Smooth muscle cell (in vitro differentiated cells): ENCODE data around the gene ATG101. TPM values are rescaled to one million over a fixed set of nuclear protein-coding genes. Genes with fewer than 3 reads are reported as not detected.

ENCODE experiments used
- DNase-seq: peaks from one replicate; lab custom pipeline; 2025; ENCODE audit not compliant: unreplicated experiment; lab: John Stamatoyannopoulos, UW
- H2AFZ ChIP-seq: fragments of 200-600 bp; sonication (generic); 2 replicates; pipeline ENCODE4 v1.6.0; 2016; ENCODE audit warnings: antibody characterized with exemption, low read depth, mild to moderate bottlenecking
- H3F3A ChIP-seq: fragments of 200-600 bp; sonication (generic); 2 replicates; pipeline ENCODE4 v1.6.0; 2017; ENCODE audit warnings: antibody characterized with exemption, low read depth
- H3K27ac ChIP-seq: fragments of 200-600 bp; sonication (generic); 2 replicates; pipeline ENCODE4 v1.5.1; 2016; ENCODE audit warnings: low read depth, mild to moderate bottlenecking
- H3K27me3 ChIP-seq: fragments of 200-600 bp; sonication (generic); 2 replicates; pipeline ENCODE4 v1.6.1; 2016; ENCODE audit warnings: low read depth, mild to moderate bottlenecking
- H3K36me3 ChIP-seq: fragments of 200-600 bp; sonication (generic); 2 replicates; pipeline ENCODE4 v1.5.1; 2016; ENCODE audit warnings: low read depth
- H3K4me1 ChIP-seq: fragments of 200-600 bp; sonication (generic); 2 replicates; pipeline ENCODE4 v1.5.1; 2016; ENCODE audit warnings: low read depth
- H3K4me2 ChIP-seq: fragments of 200-600 bp; sonication (generic); 2 replicates; pipeline ENCODE4 v1.6.0; 2016; ENCODE audit warnings: mild to moderate bottlenecking
- H3K4me3 ChIP-seq: fragments of 200-600 bp; sonication (generic); 2 replicates; pipeline ENCODE4 v1.5.1; 2016; ENCODE audit warnings: mild to moderate bottlenecking
- H3K79me2 ChIP-seq: fragments of 200-600 bp; sonication (generic); 2 replicates; pipeline ENCODE4 v1.6.0; 2016; ENCODE audit warnings: low read depth, mild to moderate bottlenecking
- H3K9ac ChIP-seq: fragments of 200-600 bp; sonication (generic); 2 replicates; pipeline ENCODE4 v1.6.0; 2016; ENCODE audit warnings: low read depth
- H3K9me3 ChIP-seq: fragments of 200-600 bp; sonication (generic); replicated peaks from 2 replicates; pipeline ENCODE4 v1.5.1; 2016; ENCODE audit warnings: low read depth
- H4K20me1 ChIP-seq: fragments of 200-600 bp; sonication (generic); 2 replicates; pipeline ENCODE4 v1.6.0; 2016; ENCODE audit warnings: low read depth
- WGBS: methylation state at CpG from one replicate; pipeline ENCODE4 v1.1.7; 2016; ENCODE audit warnings: low lambda C conversion rate; 5-methylcytosine and 5-hydroxymethylcytosine counted together
- polyA plus RNA-seq: library from polyadenylated mRNA; unstranded; fragments of >200 nt; fragmentation: Nextera tagmentation; extraction: Ambion mirVana; gene quantifications from 2 replicates; pipeline ENCODE4 v1.2.1, GENCODE V29; 2016
- total RNA-seq: library from RNA; depleted of rRNA; stranded (reverse); fragments of >200 nt; gene quantifications from 2 replicates; pipeline ENCODE4 v1.2.3, GENCODE V29; 2014
- TF ChIP-seq, protein P1 (sequence below): fragments of 200-600 bp; sonication (generic); IDR thresholded peaks from 2 replicates; pipeline ENCODE4 v1.5.1; 2017; ENCODE audit warnings: borderline replicate concordance, mild to moderate bottlenecking, antibody characterized with exemption; ENCODE audit not compliant: insufficient read depth, poor library complexity, severe bottlenecking

ATG101 gene
- total and polyA plus RNA-seq, 2 experiments from 2014 or later, result 73.4 to 114 TPM

- Histone ChIP-seq H3K9me3 (no peaks in the 10 kb centered on the region), H3K27ac (no peak overlapping the region), H3K4me2 (no peak overlapping the region), H3K9ac (no peak overlapping the region), H3K4me3 (no peak overlapping the region), H4K20me1 (peaks cover 14% of the 10 kb centered on the region), H2AFZ (no peak overlapping the region), H3K36me3 (no peaks in the 10 kb centered on the region), H3K4me1 (peaks cover 15% of the 10 kb centered on the region), H3K79me2 (peaks cover 17% of the 10 kb centered on the region), H3F3A (no peaks in the 10 kb centered on the region), H3K27me3 (peaks cover 3% of the 10 kb centered on the region)
- TF ChIP-seq, protein P1, sequence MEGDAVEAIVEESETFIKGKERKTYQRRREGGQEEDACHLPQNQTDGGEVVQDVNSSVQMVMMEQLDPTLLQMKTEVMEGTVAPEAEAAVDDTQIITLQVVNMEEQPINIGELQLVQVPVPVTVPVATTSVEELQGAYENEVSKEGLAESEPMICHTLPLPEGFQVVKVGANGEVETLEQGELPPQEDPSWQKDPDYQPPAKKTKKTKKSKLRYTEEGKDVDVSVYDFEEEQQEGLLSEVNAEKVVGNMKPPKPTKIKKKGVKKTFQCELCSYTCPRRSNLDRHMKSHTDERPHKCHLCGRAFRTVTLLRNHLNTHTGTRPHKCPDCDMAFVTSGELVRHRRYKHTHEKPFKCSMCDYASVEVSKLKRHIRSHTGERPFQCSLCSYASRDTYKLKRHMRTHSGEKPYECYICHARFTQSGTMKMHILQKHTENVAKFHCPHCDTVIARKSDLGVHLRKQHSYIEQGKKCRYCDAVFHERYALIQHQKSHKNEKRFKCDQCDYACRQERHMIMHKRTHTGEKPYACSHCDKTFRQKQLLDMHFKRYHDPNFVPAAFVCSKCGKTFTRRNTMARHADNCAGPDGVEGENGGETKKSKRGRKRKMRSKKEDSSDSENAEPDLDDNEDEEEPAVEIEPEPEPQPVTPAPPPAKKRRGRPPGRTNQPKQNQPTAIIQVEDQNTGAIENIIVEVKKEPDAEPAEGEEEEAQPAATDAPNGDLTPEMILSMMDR, result no peak
- DNase-seq, result no peak
- WGBS, result 75% methylated on average over 8 of the region's 8 CpGs
Observed at GRCh38 chr12:52066346-52067080, 3.3 kb upstream of the ATG101 start.

DNA sequence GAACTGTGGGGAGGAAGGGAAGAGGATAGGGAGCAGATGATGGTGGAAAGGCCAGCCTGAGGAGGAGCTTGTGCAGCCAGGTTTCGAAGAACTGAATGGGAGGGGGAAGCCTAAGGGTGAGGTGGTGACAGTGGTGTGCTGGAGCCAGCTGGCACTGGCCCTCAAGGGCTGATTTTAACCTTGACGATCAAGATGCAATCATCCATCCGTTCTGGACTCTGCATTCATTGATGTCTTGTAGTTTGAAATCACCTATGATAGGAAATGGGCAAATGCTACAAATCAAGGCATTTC is 2.8 kb upstream of the ATG101 start:
- TF ChIP-seq, protein P1, result no peak
- no peaks in the 10 kb centered on the region for H3K36me3 ChIP-seq
- peaks cover 22% of the 10 kb centered on the region for H3K79me2 ChIP-seq
- no peak overlapping the region for H3K4me2 ChIP-seq
- H2AFZ ChIP-seq, result no peak overlapping the region
- peaks cover 3% of the 10 kb centered on the region for H3K27me3 ChIP-seq
- H3K27ac ChIP-seq, result no peak overlapping the region
- DNase-seq, result no peak
- peaks cover 10% of the 10 kb centered on the region for H3K4me1 ChIP-seq
- H3K9me3 ChIP-seq, result no peaks in the 10 kb centered on the region
- no peak overlapping the region for H3K9ac ChIP-seq
- no peak overlapping the region for H3K4me3 ChIP-seq
- WGBS, result 77% methylated on average over 3 of the region's 3 CpGs
- H3F3A ChIP-seq, result no peaks in the 10 kb centered on the region
- peaks cover 19% of the 10 kb centered on the region for H4K20me1 ChIP-seq

GRCh38 chr12:52070185-52070925 is 577 bp downstream of the ATG101 start:
- H3K79me2 ChIP-seq, result peaks cover 51% of the 10 kb centered on the region
- no peak for DNase-seq
- H3K27ac ChIP-seq, result peak overlapping the region; percentile 94
- peaks cover 3% of the 10 kb centered on the region for H3K27me3 ChIP-seq
- peak overlapping the region; percentile 99 for H3K4me2 ChIP-seq
- peak overlapping the region; percentile 73 for H2AFZ ChIP-seq
- peak overlapping the region; percentile 86 for H3K4me3 ChIP-seq
- H3K9me3 ChIP-seq, result no peaks in the 10 kb centered on the region
- TF ChIP-seq, protein P1, result no peak
- WGBS, result 6% methylated on average over 35 of the region's 37 CpGs
- peak overlapping the region; percentile 99 for H3K9ac ChIP-seq
- no peaks in the 10 kb centered on the region for H3F3A ChIP-seq
- H4K20me1 ChIP-seq, result peaks cover 52% of the 10 kb centered on the region
- no peaks in the 10 kb centered on the region for H3K36me3 ChIP-seq
- peaks cover 10% of the 10 kb centered on the region for H3K4me1 ChIP-seq
